ENCODE results near the gene ANKRD44.

ANKRD44 gene

GRCh38 chr2:197054437-197054836, 256.1 kb downstream of the ANKRD44 start:
- H2AFZ ChIP-seq (ENCODE audit: low read depth, low read length), result no peak overlapping the region
- no peak overlapping the region for H3K4me3 ChIP-seq (ENCODE audit: insufficient read depth in 1 of 2, low read depth in 1 of 2, low read length in 2 of 2)
- no peaks in the 10 kb centered on the region for H3K27me3 ChIP-seq (ENCODE audit: control insufficient read depth in 1 of 2, insufficient read depth in 1 of 2, low read length in 2 of 2)
- H2BK120ac ChIP-seq (ENCODE audit: low read depth, low read length), result no peak overlapping the region
- H3K9me3 ChIP-seq (ENCODE audit: control insufficient read depth, low read length), result peaks cover 12% of the 10 kb centered on the region
- no peak overlapping the region for H3K23ac ChIP-seq (ENCODE audit: low read length in 2 of 2)
- no peak overlapping the region for H4K8ac ChIP-seq (ENCODE audit: low read length)
- no peak for DNase-seq
- H4K91ac ChIP-seq (ENCODE audit: low read length), result no peak overlapping the region
- no peak overlapping the region for H2BK5ac ChIP-seq (ENCODE audit: low read depth, low read length, poor library complexity, severe bottlenecking)
- no peak overlapping the region for H3K14ac ChIP-seq (ENCODE audit: low read length in 2 of 2)
- H3K36me3 ChIP-seq (ENCODE audit: control insufficient read depth in 1 of 2, insufficient read depth in 2 of 2, low read depth in 1 of 2, low read length in 2 of 2), result no peaks in the 10 kb centered on the region
- whole genome bisulfite sequencing, result 100% methylated on average over 1 of the region's 1 CpG
- no peak overlapping the region for H2AK5ac ChIP-seq (ENCODE audit: low read length, severe bottlenecking)
- H3K27ac ChIP-seq (ENCODE audit: low read length, poor library complexity, severe bottlenecking), result no peak overlapping the region
- no peak overlapping the region for H3K18ac ChIP-seq (ENCODE audit: low read depth in 1 of 2, low read length in 2 of 2)
- no peak overlapping the region for H3K4me2 ChIP-seq (ENCODE audit: low read length, poor library complexity, severe bottlenecking)
- H3K4ac ChIP-seq (ENCODE audit: low read depth in 1 of 2, low read length in 2 of 2), result no peak overlapping the region
- no peak overlapping the region for H2BK15ac ChIP-seq (ENCODE audit: low read depth, poor library complexity, severe bottlenecking)
- no peak overlapping the region for H3K9ac ChIP-seq (ENCODE audit: low read length)
- H2BK12ac ChIP-seq (ENCODE audit: low read length in 2 of 2), result no peak overlapping the region
- no peaks in the 10 kb centered on the region for H3K4me1 ChIP-seq (ENCODE audit: control insufficient read depth, insufficient read depth, low read depth, low read length)
- H3K79me1 ChIP-seq (replicated peaks; ENCODE audit: low read length, poor library complexity, severe bottlenecking), result no peaks in the 10 kb centered on the region

- Histone ChIP-seq H2BK5ac (ENCODE audit: low read depth, low read length, poor library complexity, severe bottlenecking) (no peak overlapping the region), H4K8ac (ENCODE audit: low read length) (no peak overlapping the region), H3K4me1 (ENCODE audit: control insufficient read depth, insufficient read depth, low read depth, low read length) (no peaks in the 10 kb centered on the region), H2AK5ac (ENCODE audit: low read length, severe bottlenecking) (no peak overlapping the region), H2AFZ (ENCODE audit: low read depth, low read length) (no peak overlapping the region), H2BK12ac (ENCODE audit: low read length in 2 of 2) (no peak overlapping the region), H4K91ac (ENCODE audit: low read length) (no peak overlapping the region), H2BK120ac (ENCODE audit: low read depth, low read length) (no peak overlapping the region), H2BK15ac (ENCODE audit: low read depth, poor library complexity, severe bottlenecking) (no peak overlapping the region), H3K9ac (ENCODE audit: low read length) (no peak overlapping the region), H3K4me3 (ENCODE audit: insufficient read depth in 1 of 2, low read depth in 1 of 2, low read length in 2 of 2) (no peak overlapping the region), H3K27me3 (ENCODE audit: control insufficient read depth in 1 of 2, insufficient read depth in 1 of 2, low read length in 2 of 2) (no peaks in the 10 kb centered on the region), H3K79me1 (replicated peaks; ENCODE audit: low read length, poor library complexity, severe bottlenecking) (no peaks in the 10 kb centered on the region), H3K18ac (ENCODE audit: low read depth in 1 of 2, low read length in 2 of 2) (no peak overlapping the region), H3K4me2 (ENCODE audit: low read length, poor library complexity, severe bottlenecking) (no peak overlapping the region), H3K9me3 (ENCODE audit: control insufficient read depth, low read length) (peaks cover 12% of the 10 kb centered on the region), H3K27ac (ENCODE audit: low read length, poor library complexity, severe bottlenecking) (no peak overlapping the region), H3K36me3 (ENCODE audit: control insufficient read depth in 1 of 2, insufficient read depth in 2 of 2, low read depth in 1 of 2, low read length in 2 of 2) (no peaks in the 10 kb centered on the region), H3K4ac (ENCODE audit: low read depth in 1 of 2, low read length in 2 of 2) (no peak overlapping the region), H3K14ac (ENCODE audit: low read length in 2 of 2) (no peak overlapping the region), H3K23ac (ENCODE audit: low read length in 2 of 2) (no peak overlapping the region)
- WGBS, result 85% methylated on average over 1 of the region's 4 CpGs
- DNase-seq, result no peak
These were observed 258.2 kb downstream of the ANKRD44 start for GRCh38 chr2:197052356-197052755.

GRCh38 chr2:197045115-197045514, 265.5 kb downstream of the ANKRD44 start:
- no peaks in the 10 kb centered on the region for H3K79me1 ChIP-seq (replicated peaks; ENCODE audit: low read length, poor library complexity, severe bottlenecking)
- H4K91ac ChIP-seq (ENCODE audit: low read length), result no peak overlapping the region
- H3K27ac ChIP-seq (ENCODE audit: low read length, poor library complexity, severe bottlenecking), result no peak overlapping the region
- no peak overlapping the region for H2BK120ac ChIP-seq (ENCODE audit: low read depth, low read length)
- no peaks in the 10 kb centered on the region for H3K4me1 ChIP-seq (ENCODE audit: control insufficient read depth, insufficient read depth, low read depth, low read length)
- H2AK5ac ChIP-seq (ENCODE audit: low read length, severe bottlenecking), result no peak overlapping the region
- no peak overlapping the region for H3K14ac ChIP-seq (ENCODE audit: low read length in 2 of 2)
- DNase-seq, result no peak
- H3K27me3 ChIP-seq (ENCODE audit: control insufficient read depth in 1 of 2, insufficient read depth in 1 of 2, low read length in 2 of 2), result no peaks in the 10 kb centered on the region
- no peak overlapping the region for H3K4ac ChIP-seq (ENCODE audit: low read depth in 1 of 2, low read length in 2 of 2)
- H2BK15ac ChIP-seq (ENCODE audit: low read depth, poor library complexity, severe bottlenecking), result no peak overlapping the region
- no peaks in the 10 kb centered on the region for H3K36me3 ChIP-seq (ENCODE audit: control insufficient read depth in 1 of 2, insufficient read depth in 2 of 2, low read depth in 1 of 2, low read length in 2 of 2)
- H2AFZ ChIP-seq (ENCODE audit: low read depth, low read length), result no peak overlapping the region
- no peak overlapping the region for H3K18ac ChIP-seq (ENCODE audit: low read depth in 1 of 2, low read length in 2 of 2)
- H2BK12ac ChIP-seq (ENCODE audit: low read length in 2 of 2), result no peak overlapping the region
- H4K8ac ChIP-seq (ENCODE audit: low read length), result no peak overlapping the region
- no peak overlapping the region for H3K4me2 ChIP-seq (ENCODE audit: low read length, poor library complexity, severe bottlenecking)
- H3K4me3 ChIP-seq (ENCODE audit: insufficient read depth in 1 of 2, low read depth in 1 of 2, low read length in 2 of 2), result no peak overlapping the region
- H3K9me3 ChIP-seq (ENCODE audit: control insufficient read depth, low read length), result no peaks in the 10 kb centered on the region
- no peak overlapping the region for H2BK5ac ChIP-seq (ENCODE audit: low read depth, low read length, poor library complexity, severe bottlenecking)
- no peak overlapping the region for H3K23ac ChIP-seq (ENCODE audit: low read length in 2 of 2)
- no peak overlapping the region for H3K9ac ChIP-seq (ENCODE audit: low read length)

DNA sequence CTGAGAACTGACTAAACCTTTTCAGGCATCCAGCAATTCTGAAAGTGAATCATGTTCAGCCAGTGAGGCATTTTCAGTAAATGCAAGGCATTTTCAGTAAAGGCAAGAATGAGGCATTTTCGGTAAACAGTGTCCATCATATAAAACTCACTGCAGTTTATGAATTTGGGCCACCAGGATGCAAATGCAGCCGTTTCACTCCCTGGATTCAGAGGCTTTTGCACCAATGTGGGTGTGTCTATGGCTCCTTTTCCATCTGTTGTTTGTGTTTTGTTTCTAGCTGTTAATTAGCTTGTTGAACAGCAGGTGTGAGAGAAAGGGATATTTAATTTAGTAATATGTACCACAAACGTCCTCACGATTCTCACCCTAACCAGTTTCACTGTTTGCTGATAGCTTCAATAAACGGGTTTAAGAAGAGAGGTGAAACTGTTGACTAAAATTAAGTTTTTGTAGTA, 267.8 kb downstream of the ANKRD44 start:
- no peaks in the 10 kb centered on the region for H3K36me3 ChIP-seq (ENCODE audit: control insufficient read depth in 1 of 2, insufficient read depth in 2 of 2, low read depth in 1 of 2, low read length in 2 of 2)

More for the DNA sequence above, 267.8 kb downstream of the ANKRD44 start:
- 81% methylated on average over 2 of the region's 5 CpGs for WGBS
- Histone ChIP-seq H4K8ac (ENCODE audit: low read length) (no peak overlapping the region), H3K14ac (ENCODE audit: low read length in 2 of 2) (no peak overlapping the region), H2AFZ (ENCODE audit: low read depth, low read length) (no peak overlapping the region), H3K4me2 (ENCODE audit: low read length, poor library complexity, severe bottlenecking) (no peak overlapping the region), H2BK120ac (ENCODE audit: low read depth, low read length) (no peak overlapping the region), H3K4ac (ENCODE audit: low read depth in 1 of 2, low read length in 2 of 2) (no peak overlapping the region), H3K79me1 (replicated peaks; ENCODE audit: low read length, poor library complexity, severe bottlenecking) (no peaks in the 10 kb centered on the region), H2BK5ac (ENCODE audit: low read depth, low read length, poor library complexity, severe bottlenecking) (no peak overlapping the region), H4K91ac (ENCODE audit: low read length) (no peak overlapping the region), H3K27ac (ENCODE audit: low read length, poor library complexity, severe bottlenecking) (no peak overlapping the region), H3K18ac (ENCODE audit: low read depth in 1 of 2, low read length in 2 of 2) (no peak overlapping the region), H3K9ac (ENCODE audit: low read length) (no peak overlapping the region), H2BK12ac (ENCODE audit: low read length in 2 of 2) (no peak overlapping the region), H3K27me3 (ENCODE audit: control insufficient read depth in 1 of 2, insufficient read depth in 1 of 2, low read length in 2 of 2) (no peaks in the 10 kb centered on the region), H3K23ac (ENCODE audit: low read length in 2 of 2) (no peak overlapping the region), H2AK5ac (ENCODE audit: low read length, severe bottlenecking) (no peak overlapping the region), H2BK15ac (ENCODE audit: low read depth, poor library complexity, severe bottlenecking) (no peak overlapping the region), H3K9me3 (ENCODE audit: control insufficient read depth, low read length) (no peaks in the 10 kb centered on the region), H3K4me3 (ENCODE audit: insufficient read depth in 1 of 2, low read depth in 1 of 2, low read length in 2 of 2) (no peak overlapping the region), H3K4me1 (ENCODE audit: control insufficient read depth, insufficient read depth, low read depth, low read length) (no peaks in the 10 kb centered on the region)
- DNase-seq, result no peak
